Measurements from ENCODE around the gene TRAPPC1.

DNA sequence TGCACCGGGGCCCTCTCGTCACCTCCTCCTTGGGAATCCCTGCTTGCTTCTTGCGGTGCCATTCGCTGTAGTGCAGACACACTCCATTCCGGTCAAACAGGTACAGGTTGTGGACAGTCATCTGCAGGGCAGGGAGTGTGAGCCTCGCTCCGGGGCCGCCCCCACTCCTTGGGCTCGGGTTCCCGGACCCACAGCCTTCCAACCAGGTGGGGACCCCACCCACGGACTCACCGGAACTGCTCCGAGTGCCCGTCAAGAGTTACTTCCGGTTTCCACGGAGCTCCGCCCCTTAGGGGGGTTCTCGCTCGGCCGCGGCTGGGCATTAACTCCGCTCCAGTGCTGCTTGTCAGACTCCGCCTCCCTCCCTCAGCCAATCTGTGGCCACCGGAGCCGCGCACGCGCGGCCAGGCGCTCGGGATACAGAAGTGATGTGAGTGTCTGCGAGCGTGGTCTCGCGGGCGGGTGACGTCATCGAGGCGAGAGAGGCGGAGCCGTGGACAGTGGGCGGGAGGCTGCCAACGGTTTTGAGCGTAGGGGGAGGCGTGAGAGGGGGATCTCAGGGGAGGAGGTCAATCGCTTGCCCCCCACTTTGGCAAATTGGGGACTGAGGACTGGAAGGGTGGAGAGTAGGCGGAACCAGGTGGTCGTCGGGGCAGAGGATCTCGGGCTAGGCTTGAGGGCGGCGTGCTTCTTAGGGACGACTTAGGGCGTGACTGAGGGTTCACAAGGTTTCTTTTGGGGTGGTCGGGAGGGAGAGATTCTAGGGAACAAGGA lies at the start of gene TRAPPC1, which contains the start of gene CNTROB:
- TF ChIP-seq GATA2 (IDR thresholded peaks at IDR 0.05; ENCODE audit: low read depth, low read length) (no peak), GATA3 (IDR thresholded peaks at IDR 0.05; ENCODE audit: low read depth, low read length) (no peak)
